HUDEP-2 (cell line): ENCODE data around the gene TSPYL6.
"Not testable (repeated sequence)": the region's sequence is repeated elsewhere in the genome, so short reads cannot be mapped to it uniquely, and the experiment has no call there.

Experiments used
- DNase-seq, 76 experiments: peaks; one replicate each; lab custom pipeline; 2025; ENCODE audit not compliant: unreplicated experiment in 76 of 76; lab: John Stamatoyannopoulos, UW

Gene TSPYL6

GRCh38 chr2:54256091-54256694 lies at the start of gene TSPYL6:
TSPYL6 (minus strand) TSS chr2:54256229; CDS start chr2:54256151, 78 bp downstream.
- DNase-seq, result no peak

DNA sequence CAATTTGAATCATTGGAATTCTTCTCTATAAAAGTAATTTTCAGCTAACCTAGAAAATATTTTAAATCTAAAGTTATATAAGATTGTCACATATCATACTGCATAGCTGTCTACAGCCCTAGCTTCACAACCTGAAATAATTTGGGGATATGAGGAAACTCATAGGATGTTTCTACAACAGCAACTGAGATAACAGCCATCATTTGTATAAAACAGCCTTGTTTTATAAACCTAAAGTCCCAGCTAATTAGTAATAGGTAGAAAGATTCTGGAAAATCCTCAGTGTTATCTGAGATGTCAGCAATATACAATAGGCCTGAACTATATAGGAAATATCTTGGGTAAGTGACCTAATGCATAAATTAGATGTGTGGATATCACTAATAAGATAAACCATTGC lies 47.6 kb upstream of the TSPYL6 start:
- DNase-seq, result no peak

- DNase-seq, result no peak
Measured at GRCh38 chr2:54298514-54298913, 42.5 kb upstream of the TSPYL6 start.

DNA sequence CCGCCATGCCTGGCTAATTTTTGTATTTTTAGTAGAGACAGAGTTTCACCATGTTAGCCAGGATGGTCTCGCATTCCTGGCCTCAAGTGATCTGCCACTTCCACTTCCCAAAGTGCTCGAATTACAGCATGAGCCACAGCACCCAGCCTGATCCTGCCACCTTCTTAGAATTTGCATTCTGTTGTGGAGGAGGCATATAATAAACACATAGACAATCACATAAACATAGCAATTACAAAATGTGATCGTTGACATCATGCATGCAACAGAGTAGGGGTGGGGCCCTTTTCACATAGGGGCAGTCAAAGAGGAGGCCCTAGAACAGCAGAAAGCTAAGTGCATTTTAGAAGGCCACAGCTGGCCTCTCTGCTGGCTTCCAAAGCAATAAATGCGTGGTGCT lies 39.9 kb upstream of the TSPYL6 start:
- no peak for DNase-seq

DNA sequence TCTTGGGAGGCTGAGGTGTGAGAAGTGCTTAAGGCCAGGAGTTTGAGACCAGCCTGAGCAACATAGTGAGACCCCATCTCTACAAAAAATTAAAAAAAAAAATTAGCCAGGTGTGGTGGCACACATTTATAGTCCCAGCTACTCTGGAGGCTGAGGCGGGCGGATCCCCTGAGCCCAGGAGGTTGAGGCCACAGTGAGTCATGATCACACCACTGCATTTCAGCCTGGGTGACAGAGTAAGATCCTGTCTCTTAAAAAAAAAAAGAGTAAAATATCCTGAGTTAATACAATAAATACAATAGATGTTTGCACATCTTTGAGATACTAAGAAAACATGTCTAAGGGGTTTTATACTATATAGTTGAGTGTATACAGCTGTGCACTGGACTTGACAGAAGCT lies 38.6 kb upstream of the TSPYL6 start:
- not testable (repeated sequence) for DNase-seq

DNA sequence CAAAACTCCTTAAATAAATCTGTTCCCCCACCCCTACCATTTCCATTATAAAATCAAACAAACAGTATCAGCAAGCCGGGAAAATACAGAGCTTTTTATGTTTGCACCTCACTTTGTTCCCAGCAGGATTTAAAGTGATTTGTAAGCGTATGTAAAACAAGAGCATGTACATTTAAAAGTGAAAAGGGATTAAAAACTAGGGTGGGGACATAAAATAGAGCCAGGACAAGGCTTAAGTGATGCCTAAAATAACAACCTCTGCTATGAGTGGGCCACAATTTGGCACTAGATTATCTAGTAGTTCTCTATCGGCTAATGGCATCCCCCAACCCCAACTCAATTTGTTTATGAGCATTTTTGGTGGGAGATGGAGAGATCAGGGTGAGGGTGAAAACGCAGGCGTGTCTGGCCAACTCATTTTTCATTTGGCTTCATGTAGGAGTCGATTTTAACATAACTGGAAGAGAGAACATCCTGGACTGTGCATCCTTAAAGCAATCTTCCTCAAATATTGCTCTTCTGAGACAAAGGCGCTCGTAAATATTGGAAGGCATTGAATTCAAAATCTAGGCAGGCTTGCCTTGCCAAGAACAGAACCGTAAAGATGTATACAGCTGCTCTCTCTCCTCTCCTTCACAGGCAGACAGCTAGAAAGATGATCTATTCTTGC lies 34.5 kb upstream of the TSPYL6 start:
- no peak for DNase-seq

GRCh38 chr2:54289917-54290316 lies 33.9 kb upstream of the TSPYL6 start:
- DNase-seq, result no peak

GRCh38 chr2:54287532-54287931 lies 31.5 kb upstream of the TSPYL6 start:
- no peak for DNase-seq

- DNase-seq, result no peak
Measured at GRCh38 chr2:54285451-54285850, 29.4 kb upstream of the TSPYL6 start.

DNA sequence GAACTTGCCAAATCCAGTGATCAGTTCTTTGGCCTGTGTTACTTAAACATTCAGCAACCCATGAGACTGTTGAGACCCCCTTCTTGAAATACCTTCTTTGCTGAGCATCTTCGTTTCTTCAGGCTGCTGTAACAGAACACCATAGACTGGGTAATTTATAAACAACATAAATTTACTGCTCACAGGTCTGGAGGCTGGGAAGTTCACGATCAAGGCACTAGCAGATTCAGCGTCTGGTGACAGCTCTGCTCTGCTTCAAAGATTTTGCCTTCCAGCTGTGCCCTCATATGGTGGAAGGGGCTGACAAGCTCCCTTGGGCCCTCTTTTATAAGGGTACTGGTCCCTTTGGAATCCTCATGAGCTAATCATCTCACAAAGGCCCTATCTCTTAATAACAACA lies 28.8 kb upstream of the TSPYL6 start:
- DNase-seq, result no peak

GRCh38 chr2:54279385-54279784 lies 23.4 kb upstream of the TSPYL6 start:
- DNase-seq, result no peak

DNA sequence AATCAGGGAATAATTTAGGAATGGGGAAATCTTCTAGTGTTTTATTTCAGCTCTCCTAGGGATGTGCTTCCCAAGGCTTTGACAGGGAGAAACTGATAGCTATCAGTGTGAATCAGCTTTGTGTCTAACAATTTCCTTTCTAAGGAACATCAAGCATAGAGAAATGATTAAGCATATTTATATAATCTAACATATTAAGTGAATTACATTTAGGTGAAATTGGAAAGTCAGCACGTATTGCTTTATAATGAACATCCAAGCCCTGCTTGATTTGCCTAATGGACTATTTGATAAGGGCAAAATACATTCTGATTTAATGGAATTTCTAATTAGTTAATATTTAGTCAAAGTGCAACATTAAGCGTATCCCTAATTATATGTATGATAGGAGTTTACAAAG lies 19.5 kb upstream of the TSPYL6 start:
- no peak for DNase-seq

- no peak for DNase-seq
Measured at GRCh38 chr2:54274781-54275242, 18.8 kb upstream of the TSPYL6 start.

- DNase-seq, result no peak
Measured at GRCh38 chr2:54271843-54272627, 16.0 kb upstream of the TSPYL6 start.

DNA sequence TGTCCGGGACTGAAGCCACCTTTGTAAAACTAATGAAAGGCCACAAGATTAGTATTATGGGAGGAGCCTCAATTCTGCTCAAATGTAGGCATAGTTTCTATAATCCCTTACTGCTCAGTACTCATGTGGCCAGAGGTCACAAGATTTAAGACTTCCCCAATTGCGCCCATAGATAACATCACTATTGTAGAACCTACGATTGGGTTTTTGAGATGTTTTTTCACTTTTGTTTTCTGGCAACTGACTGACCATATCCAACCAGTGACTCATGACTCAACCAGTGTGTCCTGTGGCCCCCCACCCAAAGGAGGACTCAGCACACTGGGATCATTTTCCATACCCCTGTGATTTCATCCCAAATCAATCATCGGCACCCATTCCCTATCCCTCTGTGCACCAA lies 15.2 kb upstream of the TSPYL6 start:
- DNase-seq, result no peak

GRCh38 chr2:54267577-54267976 lies 11.5 kb upstream of the TSPYL6 start:
- DNase-seq, result no peak

DNA sequence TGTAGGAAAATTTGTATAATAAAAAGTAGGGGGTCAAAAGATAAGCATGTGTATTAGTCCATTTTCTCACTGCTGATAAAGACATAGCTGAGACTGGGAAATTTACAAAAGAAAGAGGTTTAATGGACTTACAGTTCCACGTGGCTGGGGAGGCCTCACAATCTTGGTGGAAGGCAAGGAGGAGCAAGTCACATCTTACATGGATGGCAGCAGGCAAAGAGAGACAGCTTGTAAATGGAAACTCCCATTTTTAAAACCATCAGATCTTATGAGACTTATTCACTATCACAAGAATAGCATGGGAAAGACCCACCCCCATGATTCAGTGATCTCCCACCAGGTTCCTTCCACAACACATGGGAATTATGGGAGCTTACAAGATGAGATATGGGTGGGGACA lies 9.1 kb upstream of the TSPYL6 start:
- DNase-seq, result not testable (repeated sequence)

- DNase-seq, result no peak
Measured at GRCh38 chr2:54262015-54262765, 6.2 kb upstream of the TSPYL6 start.

DNA sequence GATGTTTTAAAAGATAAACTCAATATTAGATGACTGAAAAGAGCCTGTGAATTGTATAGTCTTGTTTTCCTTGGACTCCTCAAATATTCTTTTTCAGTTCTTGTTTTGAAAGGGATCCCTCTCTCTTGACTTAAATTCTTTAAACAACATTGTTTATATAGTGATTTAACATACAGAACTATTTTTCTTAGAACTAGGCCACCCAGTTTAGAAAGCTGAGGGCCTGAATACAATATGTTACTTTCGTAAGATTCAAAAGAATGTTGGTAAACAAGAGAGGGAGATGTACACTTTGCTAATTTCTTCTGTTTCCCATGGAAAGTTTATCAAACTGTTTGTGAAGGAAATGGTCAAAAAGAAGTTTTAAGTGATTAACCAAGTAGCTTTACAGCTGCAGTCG lies 5.5 kb upstream of the TSPYL6 start:
- no peak for DNase-seq

GRCh38 chr2:54260241-54260595 lies 4.2 kb upstream of the TSPYL6 start:
- no peak for DNase-seq
